Measurements from ENCODE around the gene PRKAG2.
"Not testable (repeated sequence)": the region's sequence is repeated elsewhere in the genome, so short reads cannot be mapped to it uniquely, and the experiment has no call there.

The PRKAG2 gene

DNA sequence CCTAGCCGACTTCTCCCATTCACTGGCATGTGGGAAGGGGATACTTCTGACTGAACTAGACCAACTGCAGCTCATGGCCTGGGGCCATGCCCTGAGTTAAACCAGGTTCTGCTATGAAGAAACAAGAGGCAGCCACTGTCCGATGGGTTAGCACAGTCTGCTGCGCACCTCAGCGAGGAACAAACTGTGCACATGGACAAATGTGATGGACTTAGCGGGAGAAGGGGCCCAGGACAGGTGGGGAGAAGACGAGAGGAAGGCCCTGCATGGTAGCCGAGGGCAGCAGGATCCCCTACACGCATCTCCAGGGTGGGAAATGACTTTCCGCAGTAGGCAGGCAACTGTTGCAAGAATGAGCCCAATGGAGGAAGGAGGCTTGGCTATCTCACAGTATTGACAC, 115.0 kb downstream of the PRKAG2 start:
- no peak for DNase-seq

DNA sequence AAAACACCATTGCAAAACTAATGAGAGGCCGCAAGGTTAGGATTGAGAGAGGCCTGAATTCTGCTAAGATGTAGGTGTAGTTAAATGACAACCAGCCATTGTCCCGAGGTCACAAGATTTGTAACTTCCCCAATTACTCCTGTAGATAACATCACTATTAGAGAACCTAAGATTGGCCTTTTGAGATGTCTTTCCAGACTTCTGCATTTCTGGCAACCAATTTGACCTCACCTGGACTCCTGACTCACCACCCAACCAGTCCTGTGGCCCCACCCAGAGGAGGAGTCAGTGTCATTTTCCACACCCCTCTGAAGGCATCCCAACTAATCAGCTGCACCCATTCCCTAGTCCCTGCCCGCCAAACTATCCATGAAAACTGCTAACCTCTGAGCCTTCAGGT, 115.7 kb downstream of the PRKAG2 start:
- peak; percentile 86 for DNase-seq

DNA sequence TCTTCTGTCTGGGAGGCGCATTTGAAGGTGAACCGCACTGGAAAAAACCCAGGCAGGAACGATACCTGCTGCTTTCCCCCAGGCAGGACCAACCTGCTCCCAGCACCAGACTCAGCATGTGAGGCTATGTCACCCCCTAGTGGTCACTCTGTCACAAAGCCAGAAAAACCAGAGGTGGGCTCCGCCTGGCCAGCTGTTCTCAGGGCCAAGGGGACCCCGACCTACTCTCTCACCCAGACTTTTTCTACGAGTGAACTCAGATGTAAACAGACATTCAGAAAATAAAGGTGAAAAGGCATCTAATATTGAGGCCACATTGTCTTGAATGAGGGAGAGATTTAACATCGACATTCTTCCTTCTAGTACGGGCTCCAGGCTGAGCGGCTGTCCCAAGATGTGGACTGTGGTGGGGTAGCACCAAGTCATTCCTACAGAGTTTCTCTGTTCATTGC, 117.3 kb downstream of the PRKAG2 start:
- DNase-seq: peak; percentile 89

DNA sequence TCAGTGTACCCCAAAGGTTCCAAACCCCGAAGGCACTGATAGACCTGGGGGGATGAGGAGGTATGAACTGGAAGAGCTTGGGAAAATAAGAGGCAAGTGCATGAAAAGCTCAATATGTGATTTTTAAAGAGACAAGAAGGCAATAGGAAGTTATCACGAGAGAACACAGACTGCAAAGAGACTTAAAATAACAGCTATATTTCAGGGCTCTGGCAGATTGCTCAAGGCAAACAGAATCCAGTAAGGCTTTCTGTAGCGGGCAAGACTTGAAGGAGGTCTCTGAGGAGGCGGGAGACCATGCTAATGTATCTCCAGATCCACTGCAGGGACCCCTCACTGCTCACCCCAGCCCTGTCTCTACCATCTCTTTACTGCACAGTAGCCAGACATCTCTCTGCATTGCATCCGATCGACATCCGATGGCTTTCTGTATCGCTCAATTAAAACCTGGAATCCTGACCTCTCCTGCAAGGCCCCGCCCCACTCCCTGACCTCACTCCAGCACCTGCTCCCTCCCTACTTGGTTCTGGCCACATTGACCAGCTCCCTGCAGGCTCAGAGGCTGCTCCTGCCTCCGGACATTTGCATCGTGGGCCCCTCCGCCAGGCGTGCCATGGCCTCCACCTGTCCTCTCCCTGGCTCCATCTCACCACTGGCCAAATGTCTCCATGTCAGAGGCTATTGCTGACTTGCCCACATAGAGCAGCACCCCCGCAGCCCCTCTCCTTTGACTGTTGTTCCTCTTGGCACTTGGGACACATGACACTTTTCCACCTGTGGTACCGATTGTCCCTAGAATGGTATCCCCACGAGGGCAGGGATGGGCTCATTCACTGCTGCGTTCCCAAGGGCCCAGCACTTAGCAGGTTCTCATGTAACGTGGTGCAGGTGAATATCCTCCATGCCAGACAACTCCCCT, 118.0 kb downstream of the PRKAG2 start:
- DNase-seq: no peak

DNA sequence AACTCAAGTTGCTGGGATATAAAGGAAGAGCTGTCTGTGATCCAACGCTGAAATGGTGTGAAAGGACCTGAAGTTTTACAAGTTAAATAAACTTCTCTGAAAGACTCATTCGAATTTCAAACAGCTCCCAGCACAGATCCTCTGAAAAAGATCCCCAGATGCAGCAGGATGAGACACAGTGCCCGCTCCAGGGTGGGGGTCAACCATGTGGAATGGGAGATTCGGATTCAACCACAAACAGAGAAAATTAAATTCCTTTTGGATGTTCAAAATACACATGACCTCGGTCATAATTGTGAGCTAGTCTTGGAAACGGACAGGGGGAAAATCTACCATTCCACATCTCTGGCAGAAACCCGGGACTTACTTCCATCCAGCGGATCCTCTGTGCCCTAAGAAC, 119.6 kb downstream of the PRKAG2 start:
- no peak for DNase-seq

DNA sequence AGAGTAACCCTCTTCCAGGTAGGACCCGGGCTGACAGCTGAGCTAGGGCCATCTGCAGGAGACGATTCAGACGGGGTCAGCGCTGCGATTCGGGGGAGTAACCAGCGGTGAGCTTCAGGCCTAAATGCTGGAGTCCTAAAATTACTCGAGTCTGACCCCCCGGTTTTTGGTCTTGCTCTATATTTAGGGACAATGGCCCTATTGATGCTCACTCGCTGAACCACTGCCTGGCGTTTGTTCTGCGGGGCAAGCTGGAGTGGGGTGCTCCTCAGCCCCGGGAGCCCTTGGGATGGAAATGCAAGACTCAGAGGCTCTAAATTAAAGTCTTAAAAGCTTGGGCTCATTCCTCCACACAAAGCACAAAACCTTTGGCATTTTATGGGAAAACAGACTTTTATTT, 120.0 kb downstream of the PRKAG2 start:
- no peak for DNase-seq

DNA sequence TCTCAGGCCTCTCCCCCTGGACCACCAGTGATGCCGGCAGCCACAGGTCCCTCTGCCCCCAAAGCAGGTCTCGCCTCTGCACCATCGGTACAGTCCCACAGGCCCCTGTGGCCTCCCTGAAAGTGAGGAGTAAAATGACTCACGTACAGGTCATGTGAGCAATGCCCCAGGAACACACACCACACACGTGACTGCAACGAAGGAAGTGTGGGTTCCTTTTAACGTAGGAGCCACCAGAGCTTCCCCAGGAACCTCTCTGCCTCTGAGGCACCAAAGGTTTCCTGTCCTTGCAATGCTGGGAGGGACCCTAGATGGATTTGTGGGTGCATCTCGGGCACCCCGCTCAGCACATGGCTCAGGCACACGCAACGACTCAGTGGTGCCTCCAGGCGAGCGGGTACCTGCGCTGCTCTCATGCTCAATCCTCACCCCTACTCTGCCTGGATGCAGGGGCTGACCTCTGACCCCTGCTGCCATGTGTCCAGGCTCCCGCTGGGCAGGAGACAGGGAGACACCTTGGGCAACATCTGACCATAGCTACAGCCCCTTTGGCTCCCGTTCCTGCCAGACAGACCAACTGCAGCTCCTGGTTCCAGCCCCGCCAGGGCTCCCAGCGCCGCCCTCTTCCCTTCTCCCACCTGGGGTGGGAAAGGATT, 120.7 kb downstream of the PRKAG2 start:
- no peak for DNase-seq

DNA sequence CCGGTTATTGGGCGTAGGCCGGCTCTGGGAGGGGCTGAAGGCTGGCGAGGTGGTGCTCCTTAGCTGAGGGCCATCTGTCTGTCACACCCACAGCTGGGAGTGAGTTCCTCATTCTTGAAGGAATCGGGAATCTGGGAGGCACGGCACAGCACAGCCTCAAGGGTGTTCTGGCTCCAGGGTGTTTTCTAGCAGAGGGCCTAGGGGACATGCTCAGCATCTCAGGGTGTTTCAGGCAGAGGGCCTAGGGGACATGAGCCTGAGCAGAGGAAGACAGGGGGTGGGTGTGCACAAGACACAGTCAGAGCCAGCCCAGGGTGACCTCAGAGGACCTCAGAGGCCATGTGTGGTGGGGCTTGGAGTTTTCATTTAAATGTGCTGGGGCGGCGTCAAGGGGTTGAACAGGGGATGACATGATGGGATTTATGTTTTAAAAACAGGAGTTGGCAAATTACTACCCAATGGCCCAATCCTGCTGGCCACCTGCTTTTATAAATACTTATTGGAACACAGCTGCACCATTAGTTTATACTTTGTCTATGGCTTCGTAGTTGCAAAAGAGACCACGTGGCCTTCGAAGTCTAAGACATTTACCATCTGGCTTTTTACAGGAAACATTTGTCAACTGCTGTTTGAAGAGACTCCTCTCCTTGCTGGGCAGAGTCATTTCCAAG, 121.6 kb downstream of the PRKAG2 start:
- peak; percentile 75 for DNase-seq

DNA sequence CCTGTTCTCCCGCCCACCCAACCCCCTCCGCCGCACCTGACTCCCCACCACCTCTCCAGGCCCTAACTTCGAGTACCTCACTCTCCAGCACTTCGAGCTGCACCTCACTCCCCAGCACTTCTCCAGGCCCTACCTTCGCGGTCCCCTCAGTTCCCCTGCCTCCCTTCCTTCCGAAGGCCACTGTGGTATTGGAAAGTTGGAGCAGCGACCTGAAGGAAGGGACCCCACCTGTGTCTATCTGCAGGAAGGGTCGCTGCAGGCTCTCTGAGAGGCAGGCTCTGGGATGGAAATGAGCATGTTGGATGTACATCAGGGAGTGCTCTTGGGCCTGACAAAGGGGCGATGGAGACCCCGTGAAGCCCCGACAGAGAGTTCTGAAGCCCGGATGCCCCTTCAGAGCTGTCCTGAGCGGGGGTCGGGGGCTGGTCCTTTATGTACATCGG, 122.2 kb downstream of the PRKAG2 start:
- no peak for DNase-seq

DNA sequence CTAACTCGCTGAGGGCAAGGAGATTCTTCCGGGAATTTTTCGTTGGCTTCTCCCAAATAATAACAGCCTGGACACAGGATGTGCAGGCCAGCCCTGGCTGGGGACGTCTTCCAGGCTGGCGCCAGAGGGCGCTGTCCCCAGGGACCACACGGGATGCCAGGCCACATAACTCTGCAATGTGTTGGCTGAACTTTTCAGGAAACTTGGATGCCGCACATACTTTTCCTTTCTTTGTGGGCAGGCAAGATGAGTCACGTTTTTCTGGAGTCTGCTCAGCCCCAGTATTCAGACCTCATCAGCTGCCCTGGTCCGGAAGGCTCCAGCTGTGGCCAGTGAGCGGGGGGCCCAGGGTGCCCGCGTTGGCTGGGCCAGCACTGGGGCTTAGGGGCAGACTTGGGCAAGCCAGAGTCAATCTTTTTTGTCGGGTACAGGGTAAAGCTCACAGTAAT, 122.7 kb downstream of the PRKAG2 start:
- DNase-seq: peak; percentile 99

DNA sequence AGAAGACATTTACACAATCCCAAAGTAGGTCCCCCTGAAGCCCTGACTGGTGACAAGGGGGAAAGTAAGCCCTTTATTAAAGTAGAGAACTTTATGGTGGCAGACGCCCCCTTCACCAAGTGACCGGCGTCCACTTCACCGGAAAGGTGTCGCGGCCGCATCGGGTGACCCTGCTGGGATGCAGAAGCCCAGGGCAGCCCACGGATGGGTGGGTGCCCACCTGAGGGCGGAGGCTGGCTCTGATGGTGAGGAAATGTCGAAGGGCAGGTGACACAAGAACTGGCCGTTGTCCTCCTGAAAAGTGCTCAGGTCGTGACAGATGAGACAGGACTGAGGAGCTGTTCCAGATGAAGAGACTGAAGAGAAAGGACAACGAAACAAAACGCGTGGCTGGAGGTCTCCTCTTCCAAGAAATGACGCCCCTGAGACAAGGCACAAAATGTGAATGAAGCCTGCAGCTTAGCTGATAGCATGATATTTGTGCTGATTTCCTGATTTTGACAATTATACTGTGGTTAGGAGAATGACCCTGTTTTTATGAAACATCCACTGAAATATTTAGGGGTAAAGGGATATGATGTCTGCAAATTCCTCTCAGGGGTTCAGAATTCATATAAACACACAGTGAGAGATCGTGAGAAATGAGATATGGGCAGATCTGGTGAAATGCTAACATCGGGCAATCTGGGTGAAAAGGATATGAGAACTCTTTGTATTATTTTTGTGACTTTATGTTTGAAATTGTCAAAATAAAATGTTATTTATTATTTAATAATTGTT, 123.9 kb downstream of the PRKAG2 start:
- DNase-seq: no peak

DNA sequence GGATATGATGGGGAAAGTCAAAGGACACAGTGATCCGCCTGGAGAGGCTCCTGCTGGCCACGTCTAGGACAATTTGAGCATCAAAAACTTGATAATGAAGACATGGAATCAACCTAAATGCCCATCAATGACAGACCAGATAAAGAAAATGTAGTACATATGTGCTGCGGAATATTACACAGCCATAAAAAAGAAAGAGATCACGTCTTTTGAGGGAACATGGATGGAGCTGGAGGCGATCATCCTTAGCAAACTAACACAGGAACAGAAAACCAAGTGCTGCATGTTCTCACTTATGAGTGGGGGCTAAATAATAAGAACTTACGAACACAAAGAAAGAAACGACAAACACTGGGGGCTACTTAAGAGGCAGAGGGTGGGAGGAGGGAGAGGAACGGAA, 124.9 kb downstream of the PRKAG2 start:
- no peak for DNase-seq

DNA sequence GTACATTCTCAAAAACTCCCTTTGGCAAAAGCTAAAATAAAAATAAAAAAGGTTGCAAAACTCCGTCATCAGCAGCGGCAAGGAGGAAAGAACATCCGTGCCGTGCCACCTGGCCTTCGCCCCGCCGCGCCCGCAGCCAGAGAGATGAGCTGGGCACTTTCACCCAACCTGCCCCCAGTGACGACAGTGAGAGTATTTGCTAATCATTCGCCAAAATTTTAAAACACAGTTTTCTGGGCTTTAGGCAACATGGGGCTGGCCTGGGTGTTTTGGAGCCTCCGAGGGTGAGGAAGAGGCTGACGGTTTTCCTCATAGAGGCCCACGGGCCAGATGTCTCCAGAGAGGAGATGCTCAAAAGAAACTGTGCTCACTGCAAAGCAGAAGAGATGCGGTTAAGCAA, 128.2 kb downstream of the PRKAG2 start:
- no peak for DNase-seq

DNA sequence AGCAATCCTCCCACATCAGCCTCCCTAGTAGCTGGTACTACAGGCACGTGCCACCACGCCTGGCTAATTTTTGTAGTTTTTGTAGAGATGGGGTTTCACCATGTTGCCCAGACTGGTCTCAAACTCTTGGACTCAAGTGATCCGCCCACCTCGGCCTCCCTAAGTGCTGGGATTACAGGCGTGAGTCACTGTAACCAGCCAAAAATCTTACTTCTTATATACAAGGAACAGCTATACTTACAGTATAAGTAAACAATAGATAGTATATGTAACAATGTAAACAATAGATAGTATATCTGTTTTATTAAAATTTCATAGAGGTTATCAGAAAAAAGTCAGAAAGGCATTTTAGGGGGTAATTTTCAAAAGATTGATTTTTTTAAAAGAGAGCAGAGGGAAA, 128.9 kb downstream of the PRKAG2 start:
- DNase-seq: not testable (repeated sequence)

DNA sequence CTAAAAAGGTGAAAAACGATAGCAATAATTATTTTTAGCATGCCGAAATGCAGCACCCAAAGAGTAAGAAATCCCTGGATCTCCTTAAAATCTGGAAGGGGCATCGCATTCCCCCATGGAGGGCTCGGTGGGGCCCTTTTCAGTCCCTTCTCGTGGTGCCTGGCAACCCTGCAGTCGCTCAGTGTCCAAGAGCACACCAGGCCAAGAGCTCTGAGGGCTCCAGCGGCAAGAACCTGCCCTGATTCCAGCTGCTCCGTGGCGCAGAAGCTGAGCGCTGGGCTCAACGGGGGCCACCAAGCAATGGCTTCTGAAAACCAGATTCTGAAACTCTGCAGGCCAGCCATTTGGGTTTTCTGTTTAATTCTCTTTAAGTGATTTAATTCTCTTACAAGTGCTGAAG, 131.2 kb downstream of the PRKAG2 start:
- DNase-seq: no peak

DNA sequence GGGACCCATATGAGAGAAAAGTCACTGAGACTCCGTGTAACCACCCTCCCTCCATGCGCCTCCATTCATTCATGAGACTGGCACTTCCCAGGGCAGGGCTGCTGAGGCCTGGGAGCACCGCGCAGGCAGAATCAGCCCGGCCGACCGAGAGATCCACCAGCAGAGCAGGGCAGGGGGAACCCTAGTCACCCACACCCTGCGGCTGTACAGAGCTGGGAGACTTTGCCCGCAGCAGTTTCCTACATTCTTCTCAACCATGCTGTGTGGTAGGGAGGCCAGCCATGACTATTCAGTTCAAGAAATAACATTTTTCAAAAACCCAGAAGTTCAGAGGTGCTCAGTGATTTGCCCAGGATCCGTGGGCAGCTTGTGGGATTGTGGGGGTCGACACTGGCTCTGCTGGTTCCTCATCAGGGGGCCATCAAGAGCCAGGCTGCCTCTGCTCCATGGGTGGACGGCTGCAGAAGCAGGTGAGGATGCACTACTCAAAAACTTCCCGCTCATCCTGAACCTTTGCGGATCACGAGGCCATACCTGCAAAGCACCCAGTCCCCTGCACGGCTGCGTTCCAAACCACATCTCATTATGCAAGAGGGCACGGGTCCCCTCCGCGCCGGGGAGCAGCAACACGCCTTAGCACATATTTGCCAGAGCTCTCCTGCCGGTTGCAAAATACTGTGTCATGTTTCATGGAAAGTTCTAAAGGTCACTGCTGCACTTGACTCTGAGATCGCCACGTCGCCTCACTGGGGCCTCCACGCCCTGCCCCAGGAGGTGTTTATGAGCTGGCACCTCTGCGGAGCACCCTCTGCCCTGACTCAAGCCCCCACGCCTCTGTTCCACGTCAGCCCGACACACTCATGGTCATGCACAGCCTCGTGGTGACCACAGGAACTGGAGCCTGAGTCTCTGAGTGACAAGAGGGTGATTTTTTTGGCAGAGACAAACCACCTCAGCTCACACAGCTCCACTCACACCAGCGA, 132.0 kb downstream of the PRKAG2 start:
- peak; percentile 71 for DNase-seq

DNA sequence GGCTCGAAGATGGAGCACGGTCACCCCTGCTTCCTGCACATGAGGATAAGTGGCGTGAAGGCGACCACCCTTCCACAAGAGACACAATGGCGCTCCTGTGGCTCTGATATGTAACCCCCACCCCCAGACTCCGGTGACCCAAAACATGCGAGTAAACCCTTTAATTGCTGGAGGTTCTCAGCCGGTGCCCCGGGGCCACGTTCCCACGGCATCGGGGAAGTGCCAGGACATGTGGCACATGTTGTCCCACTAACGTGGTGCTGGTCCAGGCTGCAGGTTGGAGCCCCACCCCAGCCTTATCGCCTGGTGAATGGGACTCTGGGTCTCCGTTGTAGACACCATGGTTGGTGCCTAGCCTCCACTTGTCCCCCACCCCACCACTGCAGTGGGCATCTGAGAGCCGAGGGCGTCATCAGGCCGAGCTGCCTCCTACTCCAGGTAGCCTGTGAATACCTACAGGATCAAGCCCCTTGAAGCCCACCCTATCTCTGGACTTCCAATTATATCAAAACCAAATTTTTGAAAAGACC, 132.8 kb downstream of the PRKAG2 start:
- no peak for DNase-seq

DNA sequence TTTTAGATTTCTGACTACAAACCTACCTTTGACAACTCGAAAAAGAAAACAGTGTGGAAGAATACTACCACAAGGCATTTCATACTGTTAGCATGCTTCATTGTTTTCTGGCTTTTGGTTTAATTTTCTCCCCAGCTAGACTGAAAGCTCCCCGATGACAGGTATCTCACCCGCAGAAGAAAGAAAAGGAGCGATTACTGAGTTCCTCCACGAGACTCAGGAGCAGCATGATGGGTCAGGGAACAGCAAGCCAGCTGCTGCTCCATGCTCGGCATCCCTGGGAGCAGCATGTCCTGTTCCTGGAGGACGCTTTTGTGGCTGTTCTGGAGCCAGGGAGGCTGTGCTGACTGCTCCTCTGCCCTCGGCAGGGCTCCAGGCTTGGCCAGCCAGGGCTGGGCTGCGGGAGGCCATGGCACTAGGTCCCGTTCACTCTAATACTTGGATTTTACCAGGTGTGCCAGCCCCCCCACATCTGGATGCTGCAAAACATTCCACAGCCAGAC, 133.4 kb downstream of the PRKAG2 start:
- DNase-seq: no peak

DNA sequence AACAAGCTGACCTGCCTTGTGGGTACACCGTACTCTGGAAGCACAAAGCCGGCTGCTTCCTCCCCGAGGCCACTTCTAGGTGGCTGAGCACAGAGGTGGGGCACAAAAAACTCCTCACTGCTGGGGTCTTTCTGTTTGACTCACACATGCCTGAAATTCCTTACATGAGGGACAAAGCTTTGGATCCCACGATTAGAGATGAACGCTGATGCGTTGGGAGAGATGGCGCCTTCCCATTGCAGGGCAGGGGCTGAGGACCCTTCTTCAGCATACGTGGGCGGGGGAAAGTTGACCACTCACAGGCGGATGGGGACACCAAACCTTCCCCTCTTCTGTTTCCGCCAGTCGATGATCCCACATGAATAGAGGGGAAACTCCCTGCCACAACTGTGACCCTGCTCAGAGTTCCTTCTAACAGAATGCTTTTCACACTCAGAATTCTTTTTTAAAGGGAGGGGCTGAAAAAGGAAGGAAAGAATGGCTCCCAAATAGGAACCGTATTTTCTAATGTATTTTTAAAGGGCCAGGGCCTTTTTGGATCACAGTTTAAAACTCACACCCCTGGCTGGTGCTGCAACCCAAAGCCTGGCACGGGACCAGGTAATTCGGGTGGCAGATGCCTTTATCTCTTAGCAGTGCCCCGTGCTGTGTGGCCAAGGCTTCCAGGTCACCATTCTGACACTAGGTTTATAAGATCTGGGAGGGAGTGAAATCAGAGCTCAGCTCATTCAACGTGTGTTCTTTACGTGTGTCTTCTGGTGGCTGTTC, 134.0 kb downstream of the PRKAG2 start:
- peak; percentile 92 for DNase-seq

DNA sequence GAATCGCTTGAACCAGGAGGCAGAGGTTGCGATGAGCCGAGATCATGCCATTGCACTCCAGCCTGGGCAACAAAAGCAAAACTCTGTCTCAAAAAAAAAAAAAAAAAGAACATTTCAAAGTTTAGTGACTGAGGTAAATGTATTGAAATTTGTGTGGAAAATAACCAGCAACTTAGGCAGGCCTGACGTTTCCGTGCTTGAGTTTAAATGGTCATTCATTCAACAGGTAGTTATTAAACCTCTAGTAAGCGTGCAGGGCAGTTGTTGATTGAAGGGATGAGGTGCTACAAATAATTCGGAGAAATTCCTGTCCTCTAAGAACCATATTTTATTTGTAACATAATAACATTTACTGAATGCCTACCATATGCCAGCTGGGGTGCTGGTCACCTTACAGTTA, 135.3 kb downstream of the PRKAG2 start:
- no peak for DNase-seq
